DND-41 (cell line): Measurements from ENCODE around the gene PEX11G.

Experiments
- CTCF ChIP-seq: IDR thresholded peaks from 2 replicates; pipeline ENCODE4 v1.5.1; 2012; ENCODE audit warnings: borderline replicate concordance, low read length, moderate library complexity, mild to moderate bottlenecking; ENCODE audit not compliant: poor library complexity, severe bottlenecking; ENCODE audit errors: extremely low read depth
- EZH2 ChIP-seq: IDR thresholded peaks from 3 replicates; pipeline ENCODE4 v1.6.1; 2012; ENCODE audit warnings: borderline replicate concordance, low read depth, mild to moderate bottlenecking, moderate library complexity, low read length, inconsistent platforms; ENCODE audit not compliant: severe bottlenecking

DNA sequence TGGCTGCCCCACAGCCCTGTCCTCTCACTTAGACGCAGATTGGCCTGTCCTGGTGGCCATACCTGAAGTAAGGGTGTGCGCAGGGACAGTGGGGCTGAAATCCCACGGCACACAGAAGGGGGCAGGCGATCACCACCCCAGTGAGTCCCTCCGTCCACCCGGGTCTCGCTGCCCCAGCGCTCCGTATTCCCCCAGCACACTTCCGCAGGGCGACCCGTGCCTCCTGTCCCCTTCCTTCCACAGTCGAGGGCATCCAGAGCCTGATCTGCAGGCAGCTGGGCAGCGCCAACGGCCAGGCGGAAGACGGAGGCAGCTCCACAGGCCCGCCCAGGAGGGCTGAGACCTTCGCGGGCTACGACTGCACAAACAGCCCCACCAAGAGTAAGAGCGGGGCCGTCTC lies 25.3 kb downstream of the PEX11G start:
- TF ChIP-seq CTCF, result no peak
- no peak for TF ChIP-seq EZH2
